Loucy (cell line): Measurements from ENCODE around the gene LMF1.

Source experiments
- H2AFZ ChIP-seq: fragments of 200-600 bp; sonication (generic); 2 replicates; pipeline ENCODE4 v1.6.0; 2016; ENCODE audit warnings: antibody characterized with exemption, mild to moderate bottlenecking, low read length, moderate library complexity
- H3F3A ChIP-seq: fragments of 200-600 bp; 2 replicates; pipeline ENCODE4 v1.6.0; 2016; ENCODE audit warnings: antibody characterized with exemption, low read depth, mild to moderate bottlenecking
- H3K27me3 ChIP-seq: fragments of 200-600 bp; sonication (generic); 2 replicates; pipeline ENCODE4 v1.6.1; 2014; ENCODE audit warnings: low read length, mild to moderate bottlenecking; ENCODE audit not compliant: insufficient read depth, poor library complexity, severe bottlenecking
- H3K36me3 ChIP-seq: fragments of 200-600 bp; sonication (generic); 2 replicates; pipeline ENCODE4 v1.6.1; 2016; ENCODE audit warnings: low read length; ENCODE audit not compliant: insufficient read depth
- H3K4me1 ChIP-seq: fragments of 200-600 bp; sonication (generic); 2 replicates; pipeline ENCODE4 v1.5.1; 2014; ENCODE audit warnings: low read length, mild to moderate bottlenecking; ENCODE audit not compliant: insufficient read depth, poor library complexity, severe bottlenecking
- H3K4me2 ChIP-seq: fragments of 200-600 bp; sonication (generic); 2 replicates; pipeline ENCODE4 v1.6.0; 2014; ENCODE audit warnings: antibody characterized with exemption, low read length, low read depth, mild to moderate bottlenecking; ENCODE audit not compliant: poor library complexity, severe bottlenecking
- H3K4me3 ChIP-seq: fragments of 200-600 bp; sonication (generic); 2 replicates; pipeline ENCODE4 v1.5.1; 2014; ENCODE audit warnings: low read length, mild to moderate bottlenecking, mixed read lengths; ENCODE audit not compliant: poor library complexity, severe bottlenecking
- H3K79me2 ChIP-seq: fragments of 200-600 bp; sonication (generic); 2 replicates; pipeline ENCODE4 v1.6.1; 2014; ENCODE audit warnings: low read length; ENCODE audit not compliant: insufficient read depth
- H3K9ac ChIP-seq: fragments of 200-600 bp; sonication (generic); 2 replicates; pipeline ENCODE4 v1.6.0; 2014; ENCODE audit warnings: mild to moderate bottlenecking, low read depth, low read length, moderate library complexity; ENCODE audit not compliant: poor library complexity, severe bottlenecking
- H3K9me2 ChIP-seq: fragments of 200-600 bp; sonication (generic); replicated peaks from 2 replicates; pipeline ENCODE4 v1.6.1; 2016; ENCODE audit warnings: low read depth, low read length, mixed read lengths
- H3K9me3 ChIP-seq: fragments of 200-600 bp; sonication (generic); 2 replicates; pipeline ENCODE4 v1.6.1; 2014; ENCODE audit warnings: mild to moderate bottlenecking, antibody characterized with exemption, low read length, low read depth; ENCODE audit not compliant: insufficient read depth
- H4K20me1 ChIP-seq: fragments of 200-600 bp; sonication (generic); 2 replicates; pipeline ENCODE4 v1.6.0; 2014; ENCODE audit warnings: antibody characterized with exemption, low read length, mild to moderate bottlenecking; ENCODE audit not compliant: insufficient read depth, poor library complexity, severe bottlenecking
- CTCF ChIP-seq: fragments of 200-600 bp; sonication (generic); conservative IDR thresholded peaks from 2 replicates; pipeline ENCODE4 v1.5.1; 2014; ENCODE audit warnings: mild to moderate bottlenecking, antibody characterized with exemption, low read length
- EZH2phosphoT487 ChIP-seq: fragments of 200-600 bp; IDR thresholded peaks from 2 replicates; pipeline ENCODE4 v1.6.1; 2018; ENCODE audit warnings: antibody characterized with exemption, mild to moderate bottlenecking, moderate library complexity, borderline replicate concordance

LMF1 gene

GRCh38 chr16:876041-876335, 94.8 kb downstream of the LMF1 start:
- Histone ChIP-seq H3F3A (no peaks in the 10 kb centered on the region), H4K20me1 (no peaks in the 10 kb centered on the region), H3K36me3 (no peaks in the 10 kb centered on the region), H3K4me1 (no peaks in the 10 kb centered on the region), H3K4me3 (no peak overlapping the region), H3K4me2 (no peak overlapping the region), H2AFZ (no peak overlapping the region), H3K9me3 (no peaks in the 10 kb centered on the region), H3K79me2 (no peaks in the 10 kb centered on the region), H3K9ac (no peak overlapping the region), H3K9me2 (no peaks in the 10 kb centered on the region), H3K27me3 (no peaks in the 10 kb centered on the region)
- TF ChIP-seq CTCF: no peak
- no peak for TF ChIP-seq EZH2phosphoT487

GRCh38 chr16:875182-876040, 95.4 kb downstream of the LMF1 start:
- Histone ChIP-seq H3K4me2 (no peak overlapping the region), H3K27me3 (no peaks in the 10 kb centered on the region), H3K79me2 (no peaks in the 10 kb centered on the region), H3K9ac (no peak overlapping the region), H3F3A (no peaks in the 10 kb centered on the region), H3K9me3 (no peaks in the 10 kb centered on the region; the same call in 1 of the 2 replicates), H2AFZ (no peak overlapping the region), H3K36me3 (no peaks in the 10 kb centered on the region), H3K9me2 (no peaks in the 10 kb centered on the region), H3K4me3 (no peak overlapping the region), H4K20me1 (no peaks in the 10 kb centered on the region), H3K4me1 (no peaks in the 10 kb centered on the region)
- TF ChIP-seq EZH2phosphoT487: no peak

GRCh38 chr16:874366-875181, 96.2 kb downstream of the LMF1 start:
- no peaks in the 10 kb centered on the region for H3K4me1 ChIP-seq
- no peaks in the 10 kb centered on the region for H3K36me3 ChIP-seq
- H3K9me2 ChIP-seq: no peaks in the 10 kb centered on the region
- no peaks in the 10 kb centered on the region for H3K79me2 ChIP-seq
- H3F3A ChIP-seq: no peaks in the 10 kb centered on the region
- TF ChIP-seq EZH2phosphoT487 (no peak), CTCF (no peak)
- H3K4me3 ChIP-seq: no peak overlapping the region
- H2AFZ ChIP-seq: no peak overlapping the region
- no peaks in the 10 kb centered on the region for H4K20me1 ChIP-seq
- no peak overlapping the region for H3K4me2 ChIP-seq
- H3K9ac ChIP-seq: no peak overlapping the region
- no peaks in the 10 kb centered on the region; the same call in 1 of the 2 replicates for H3K9me3 ChIP-seq
- no peaks in the 10 kb centered on the region for H3K27me3 ChIP-seq
